ENCODE measurements around the gene LRRC1.

DNA sequence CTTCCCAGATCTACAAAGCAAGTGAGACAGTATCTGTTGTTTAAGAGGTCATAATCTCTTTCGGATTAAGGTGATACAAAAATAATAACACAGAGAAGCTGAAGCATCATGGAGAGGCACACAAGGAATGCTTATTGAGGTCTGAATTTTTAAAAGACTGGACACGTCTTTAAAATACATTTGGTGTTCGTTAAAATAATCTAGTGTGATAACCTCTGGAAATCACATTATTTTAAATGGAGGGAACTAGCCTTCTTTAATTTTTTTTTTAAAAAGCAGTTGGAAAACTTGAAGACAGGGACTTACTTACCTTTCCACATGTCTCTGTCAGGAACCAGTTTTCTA is 1.9 kb upstream of the LRRC1 start:
- TF ChIP-seq GATA2 (IDR thresholded peaks at IDR 0.05; ENCODE audit: low read depth, low read length) = no peak
- no peak for TF ChIP-seq GATA3 (IDR thresholded peaks at IDR 0.05; ENCODE audit: low read depth, low read length)
